Pancreas (tissue), 10 donors: ENCODE results near the gene CLDN5. TPM values are rescaled to one million over a fixed set of nuclear protein-coding genes. Genes with fewer than 3 reads are reported as not detected.
A peak's percentile ranks its signal among the peaks of the same experiment; 100 is the strongest.

Source experiments
- ATAC-seq, 4 donors: fragments of 200-7000 bp; cut with Tn5 transposase; one replicate each; pipeline versions ENCODE4 v1.8.0 to v1.9.1; 2020; ENCODE audit warnings: mild to moderate bottlenecking in 4 of 4, moderate library complexity in 4 of 4
- DNase-seq, 6 donors: peaks; one replicate each; pipeline ENCODE4 v3.0.0-alpha.2; 2020
- FAIRE-seq: peaks from 2 replicates; lab custom pipeline; 2012; peaks lifted over from hg19 to GRCh38; lab: Jason Lieb, UNC
- H3K27ac ChIP-seq, 4 donors: fragments of 200-600 bp; sonication (generic); 1 replicate in 3 of 4; 2 replicates in 1 of 4; pipeline versions ENCODE4 v1.5.0 to v1.8.0; 2020
- H3K27me3 ChIP-seq, 4 donors: fragments of 200-600 bp; one replicate each; pipeline ENCODE4 v1.8.0; 2021
- H3K36me3 ChIP-seq, 3 donors: fragments of 200-600 bp; sonication (generic) in 1 of 3; one replicate each; pipeline versions ENCODE4 v1.5.0 to v1.8.0; 2020 to 2021
- H3K4me1 ChIP-seq, 3 donors: fragments of 200-600 bp; one replicate each; pipeline ENCODE4 v1.8.0; 2021
- H3K4me3 ChIP-seq, 4 donors: fragments of 200-600 bp; sonication (generic) in 2 of 4; one replicate each; pipeline versions ENCODE4 v1.5.0 to v1.8.0; 2020 to 2021
- H3K9me3 ChIP-seq, 4 donors: fragments of 200-600 bp; one replicate each; pipeline ENCODE4 v1.8.0; 2021
- WGBS, 2 donors: extraction: QIAGEN DNeasy Blood & Tissue Kit; methylation state at CpG; one replicate each; pipeline ENCODE4 v1.1.7; 2013; 5-methylcytosine and 5-hydroxymethylcytosine counted together
- intact Hi-C, 3 donors: fragments of 100-400 bp; cut with DNase I; formaldehyde crosslinking; loops; one replicate each; pipeline versions ENCODE4 v1.11.1 to v1.14.2; 2022
- polyA plus RNA-seq, 2 donors: library from polyadenylated mRNA; stranded (reverse); fragments of 200-250 nt; gene quantifications; one replicate each; pipeline ENCODE4 v1.2.3, GENCODE V29; 2013
- total RNA-seq, 6 donors: library from RNA; stranded (reverse); fragmentation: NEBNext Ultra II Directional in 4 of 6; extraction: Animal tissue kit (Norgen Biotek cat#: 25700) in 4 of 6; gene quantifications; one replicate each; pipeline versions ENCODE4 v1.2.1 to v1.2.4, GENCODE V29; 2021 to 2023
- TF ChIP-seq, protein P1 (sequence below), 4 donors: fragments of 200-600 bp; sonication (generic) in 3 of 4; IDR thresholded peaks; one replicate each; pipeline versions ENCODE4 v1.5.0 to v1.8.0; 2021; ENCODE audit warnings: antibody characterized with exemption in 4 of 4
- donor health status: healthy with polysubstance abuse.
- donor health status: DM: no; HTN: no; CAD: no; lungs with moderate emphysema.
- donor health status: DM: no; HTN: no; CAD: no.
- donor health status: control.
- donor health status: control.
- donor health status: Bipolar disorder and iron deficiency.
- donor health status: DM: yes; HTN: yes; CAD: no.
- donor health status: DM: no; HTN: no; CAD: no.
- donor health status: DM: no; HTN: no; CAD: no.
- donor health status: DM: yes; HTN: yes; CAD: no.

Gene CLDN5
- total RNA-seq, result 1 to 10 TPM; 3.5 to 7.7 (median 6.4) TPM
- polyA plus RNA-seq, result 10 to 100 TPM; 44.7 to 47.3 TPM

DNA sequence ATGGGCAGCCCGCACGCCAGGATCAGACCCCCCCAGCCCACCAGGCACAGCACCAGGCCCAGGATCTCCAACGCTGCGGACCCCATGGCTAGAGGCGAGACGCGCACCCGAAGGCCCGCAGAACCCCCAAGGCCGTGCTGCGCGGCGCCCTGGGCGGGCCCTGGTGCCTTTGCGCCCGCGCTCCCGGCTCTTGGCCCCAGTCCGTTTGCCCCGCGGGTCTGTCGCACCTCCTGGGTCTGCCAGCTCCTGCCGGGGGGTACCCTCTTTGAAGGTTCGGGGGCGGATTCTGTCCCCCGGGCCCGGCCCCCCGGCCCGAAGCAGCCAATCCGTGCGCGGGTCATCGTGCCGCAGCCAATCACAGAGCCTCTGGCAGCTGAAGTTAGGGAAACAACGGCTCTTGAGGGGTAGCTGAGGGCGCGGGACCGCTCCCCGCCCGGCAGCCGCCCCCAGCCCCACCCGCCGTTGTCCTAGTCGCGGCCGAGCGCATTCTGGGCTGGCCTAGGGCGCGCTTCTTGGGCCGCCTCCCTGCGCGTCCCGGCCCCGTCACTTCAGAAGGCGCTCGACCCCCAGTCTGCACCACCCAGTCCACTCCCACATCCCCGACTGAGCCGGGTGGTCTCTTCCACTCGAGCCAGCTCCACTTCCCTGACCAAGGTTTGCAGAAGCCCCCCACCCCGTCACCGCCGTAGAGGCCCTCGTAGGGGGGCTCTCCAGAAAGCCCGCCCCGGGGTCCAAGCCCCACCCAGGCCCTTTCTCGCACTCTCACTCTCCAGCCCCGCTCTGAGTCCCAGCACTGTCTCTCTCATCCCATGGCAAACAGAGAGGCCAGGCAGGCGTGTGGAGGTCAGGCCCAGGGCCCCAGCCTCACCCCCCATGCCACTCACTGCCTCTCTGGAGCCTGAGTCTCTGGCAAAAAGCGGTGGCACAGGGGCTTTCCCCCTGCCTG, at the start of gene CLDN5:
Gene CLDN5 (minus strand): TSS at position 241 of the 946 bp plus-strand sequence. CDS start 155 bp downstream, at position 86.
- H3K27ac ChIP-seq, result no peak within 1 kb of the TSS
- intact Hi-C loops, result no loop called here

DNA sequence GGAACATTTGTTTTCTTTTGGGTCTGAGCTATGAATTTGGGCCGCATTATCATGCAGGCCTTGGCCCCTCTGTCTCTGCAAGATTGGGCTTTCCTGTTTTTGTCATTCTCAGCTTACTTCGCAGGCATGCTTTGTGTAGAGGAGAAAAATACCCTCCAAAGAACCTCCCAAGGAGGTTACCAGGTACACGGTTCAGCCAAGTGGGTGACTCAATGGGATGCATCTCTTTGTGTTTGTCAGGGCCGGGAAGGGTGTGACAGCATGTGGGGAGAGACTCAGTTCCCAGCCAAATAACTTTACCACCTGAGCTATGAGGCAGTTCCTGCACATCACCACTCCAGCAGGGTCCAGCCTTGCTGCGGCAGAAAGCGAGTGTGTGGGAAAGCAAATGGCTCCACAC, 47.8 kb upstream of the CLDN5 start:
- H3K4me1 ChIP-seq, result no peaks in the 10 kb centered on the region
- 73 to 82% methylated on average over 6 of the region's 6 CpGs for WGBS, 2 donors
- FAIRE-seq, result no peak
- ATAC-seq, result no peak
- no peak overlapping the region for H3K4me3 ChIP-seq
- no peak for DNase-seq
- no peak overlapping the region for H3K27ac ChIP-seq
- TF ChIP-seq, protein P1, sequence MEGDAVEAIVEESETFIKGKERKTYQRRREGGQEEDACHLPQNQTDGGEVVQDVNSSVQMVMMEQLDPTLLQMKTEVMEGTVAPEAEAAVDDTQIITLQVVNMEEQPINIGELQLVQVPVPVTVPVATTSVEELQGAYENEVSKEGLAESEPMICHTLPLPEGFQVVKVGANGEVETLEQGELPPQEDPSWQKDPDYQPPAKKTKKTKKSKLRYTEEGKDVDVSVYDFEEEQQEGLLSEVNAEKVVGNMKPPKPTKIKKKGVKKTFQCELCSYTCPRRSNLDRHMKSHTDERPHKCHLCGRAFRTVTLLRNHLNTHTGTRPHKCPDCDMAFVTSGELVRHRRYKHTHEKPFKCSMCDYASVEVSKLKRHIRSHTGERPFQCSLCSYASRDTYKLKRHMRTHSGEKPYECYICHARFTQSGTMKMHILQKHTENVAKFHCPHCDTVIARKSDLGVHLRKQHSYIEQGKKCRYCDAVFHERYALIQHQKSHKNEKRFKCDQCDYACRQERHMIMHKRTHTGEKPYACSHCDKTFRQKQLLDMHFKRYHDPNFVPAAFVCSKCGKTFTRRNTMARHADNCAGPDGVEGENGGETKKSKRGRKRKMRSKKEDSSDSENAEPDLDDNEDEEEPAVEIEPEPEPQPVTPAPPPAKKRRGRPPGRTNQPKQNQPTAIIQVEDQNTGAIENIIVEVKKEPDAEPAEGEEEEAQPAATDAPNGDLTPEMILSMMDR (IDR thresholded peaks at IDR 0.05), result no peak
- H3K36me3 ChIP-seq, result no peaks in the 10 kb centered on the region
- intact Hi-C loops, result no loop called here
- no peaks in the 10 kb centered on the region for H3K27me3 ChIP-seq
- no peaks in the 10 kb centered on the region for H3K9me3 ChIP-seq

More for the DNA sequence above, at the start of gene CLDN5:
- TF ChIP-seq, protein P1 (IDR thresholded peaks at IDR 0.05), result no peak
- WGBS, 2 donors, result 4 to 5% methylated on average over 51 to 69 of the region's 69 CpGs
- peak in 1 of 6 donors; percentile 49 for DNase-seq
- no peak for FAIRE-seq
- no peaks in the 10 kb centered on the region for H3K36me3 ChIP-seq
- H3K27me3 ChIP-seq, result peaks cover 0 to 10% (median 4%) of the 10 kb centered on the region in 4 donors
- H3K9me3 ChIP-seq, result no peaks in the 10 kb centered on the region
- peak in 2 of 4 donors; percentile 23 to 48 for ATAC-seq
- peaks cover 0 to 2% (median 0%) of the 10 kb centered on the region in 3 donors for H3K4me1 ChIP-seq
- peak within 1 kb of the TSS in 2 of 4 donors; percentile 13 to 36 for H3K4me3 ChIP-seq

- no peak overlapping the region for H3K27ac ChIP-seq
- WGBS, 2 donors, result 47 to 51% methylated on average over 5 of the region's 5 CpGs
- DNase-seq, result no peak
- no peaks in the 10 kb centered on the region for H3K36me3 ChIP-seq
- no peak for ATAC-seq
- H3K4me1 ChIP-seq, result no peaks in the 10 kb centered on the region
- no peak overlapping the region for H3K4me3 ChIP-seq
- no peaks in the 10 kb centered on the region for H3K9me3 ChIP-seq
- TF ChIP-seq, protein P1 (IDR thresholded peaks at IDR 0.05), result no peak
- H3K27me3 ChIP-seq, result no peaks in the 10 kb centered on the region
- intact Hi-C loops, result no loop called here
- FAIRE-seq, result no peak
Observed at GRCh38 chr22:19571207-19571795, 47.1 kb upstream of the CLDN5 start.

- Histone ChIP-seq H3K36me3 (no peaks in the 10 kb centered on the region), H3K4me3 (no peak overlapping the region), H3K27ac (no peak overlapping the region), H3K4me1 (no peaks in the 10 kb centered on the region), H3K27me3 (no peaks in the 10 kb centered on the region), H3K9me3 (no peaks in the 10 kb centered on the region)
- FAIRE-seq, result no peak
- ATAC-seq, result no peak
- no peak for DNase-seq
- intact Hi-C loops, result no loop called here
- WGBS, 2 donors, result 66 to 71% methylated on average over 2 of the region's 2 CpGs
- TF ChIP-seq, protein P1 (IDR thresholded peaks at IDR 0.05), result no peak
Observed at GRCh38 chr22:19569976-19570375, 45.8 kb upstream of the CLDN5 start.
